GM21576 (cell line): ENCODE data around the gene PLS1.
"Not testable (repeated sequence)": the region's sequence is repeated elsewhere in the genome, so short reads cannot be mapped to it uniquely, and the experiment has no call there.

Source experiments
- ATAC-seq: cut with Tn5 transposase; IDR thresholded peaks from one replicate; pipeline ENCODE4 v1.9.1; 2021; ENCODE audit warnings: mild to moderate bottlenecking, moderate library complexity; ENCODE audit not compliant: unreplicated experiment

Gene PLS1

GRCh38 chr3:142595141-142595540 lies 1.1 kb upstream of the PLS1 start:
- no peak for ATAC-seq

GRCh38 chr3:142595581-142595950 lies 627 bp upstream of the PLS1 start:
- no peak for ATAC-seq

- ATAC-seq = no peak
Measured at GRCh38 chr3:142596726-142597088, 514 bp downstream of the PLS1 start.

GRCh38 chr3:142597906-142598305 lies 1.7 kb downstream of the PLS1 start:
- no peak for ATAC-seq

GRCh38 chr3:142601713-142602112 lies 5.5 kb downstream of the PLS1 start:
- ATAC-seq = no peak

GRCh38 chr3:142602619-142603385 lies 6.6 kb downstream of the PLS1 start:
- no peak for ATAC-seq

- not testable (repeated sequence) for ATAC-seq
Measured at GRCh38 chr3:142603386-142603705, 7.2 kb downstream of the PLS1 start.

- ATAC-seq = no peak
Measured at GRCh38 chr3:142604940-142605339, 8.7 kb downstream of the PLS1 start.

- ATAC-seq = no peak
Measured at GRCh38 chr3:142608631-142609030, 12.4 kb downstream of the PLS1 start.

- no peak for ATAC-seq
Measured at GRCh38 chr3:142609136-142609535, 12.9 kb downstream of the PLS1 start.

GRCh38 chr3:142611206-142611605 lies 15.0 kb downstream of the PLS1 start:
- ATAC-seq = no peak

GRCh38 chr3:142613491-142613890 lies 17.3 kb downstream of the PLS1 start:
- ATAC-seq = no peak

GRCh38 chr3:142614059-142614626 lies 17.9 kb downstream of the PLS1 start:
- no peak for ATAC-seq

- no peak for ATAC-seq
Measured at GRCh38 chr3:142615171-142615570, 19.0 kb downstream of the PLS1 start.

GRCh38 chr3:142618917-142619461 lies 22.8 kb downstream of the PLS1 start:
- no peak for ATAC-seq

GRCh38 chr3:142622405-142622804 lies 26.2 kb downstream of the PLS1 start:
- no peak for ATAC-seq

- no peak for ATAC-seq
Measured at GRCh38 chr3:142623194-142623593, 27.0 kb downstream of the PLS1 start.

GRCh38 chr3:142624341-142625152 lies 28.4 kb downstream of the PLS1 start:
- no peak for ATAC-seq

- ATAC-seq = no peak
Measured at GRCh38 chr3:142625153-142625440, 28.9 kb downstream of the PLS1 start.

GRCh38 chr3:142626971-142627370 lies 30.8 kb downstream of the PLS1 start:
- no peak for ATAC-seq

- peak; percentile 80 for ATAC-seq
Measured at GRCh38 chr3:142628801-142629200, 32.6 kb downstream of the PLS1 start.

- ATAC-seq = no peak
Measured at GRCh38 chr3:142633073-142633472, 36.9 kb downstream of the PLS1 start.
